ENCODE measurements around the gene KSR1. TPM values are rescaled to one million over a fixed set of nuclear protein-coding genes. Genes with fewer than 3 reads are reported as not detected.

Gene KSR1
- total RNA-seq, 1 experiment from 2014 or later: 4.5 TPM

GRCh38 chr17:27541301-27542023 lies 85.2 kb downstream of the KSR1 start:
- no TSS peak for BruUV-seq (replicated peaks)
- TF ChIP-seq, protein P1, sequence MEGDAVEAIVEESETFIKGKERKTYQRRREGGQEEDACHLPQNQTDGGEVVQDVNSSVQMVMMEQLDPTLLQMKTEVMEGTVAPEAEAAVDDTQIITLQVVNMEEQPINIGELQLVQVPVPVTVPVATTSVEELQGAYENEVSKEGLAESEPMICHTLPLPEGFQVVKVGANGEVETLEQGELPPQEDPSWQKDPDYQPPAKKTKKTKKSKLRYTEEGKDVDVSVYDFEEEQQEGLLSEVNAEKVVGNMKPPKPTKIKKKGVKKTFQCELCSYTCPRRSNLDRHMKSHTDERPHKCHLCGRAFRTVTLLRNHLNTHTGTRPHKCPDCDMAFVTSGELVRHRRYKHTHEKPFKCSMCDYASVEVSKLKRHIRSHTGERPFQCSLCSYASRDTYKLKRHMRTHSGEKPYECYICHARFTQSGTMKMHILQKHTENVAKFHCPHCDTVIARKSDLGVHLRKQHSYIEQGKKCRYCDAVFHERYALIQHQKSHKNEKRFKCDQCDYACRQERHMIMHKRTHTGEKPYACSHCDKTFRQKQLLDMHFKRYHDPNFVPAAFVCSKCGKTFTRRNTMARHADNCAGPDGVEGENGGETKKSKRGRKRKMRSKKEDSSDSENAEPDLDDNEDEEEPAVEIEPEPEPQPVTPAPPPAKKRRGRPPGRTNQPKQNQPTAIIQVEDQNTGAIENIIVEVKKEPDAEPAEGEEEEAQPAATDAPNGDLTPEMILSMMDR (IDR thresholded peaks at IDR 0.05; ENCODE audit: unreplicated experiment): no peak
- Mint-ChIP-seq H3K4me3 (ENCODE audit: low read depth, unreplicated experiment) (no peak overlapping the region), H3K4me1 (ENCODE audit: low read depth, unreplicated experiment) (no peaks in the 10 kb centered on the region), H3K9me3 (ENCODE audit: low read depth, unreplicated experiment) (no peaks in the 10 kb centered on the region), H3K36me3 (ENCODE audit: insufficient read depth, unreplicated experiment) (no peaks in the 10 kb centered on the region), H3K27ac (ENCODE audit: unreplicated experiment) (no peak overlapping the region), H3K27me3 (ENCODE audit: unreplicated experiment) (peaks cover 24% of the 10 kb centered on the region)
- intact Hi-C loops (cut with micrococcal nuclease; ENCODE audit: unreplicated experiment): no loop called here
- CTCF ChIA-PET: no interaction called here
- no peak for DNase-seq

GRCh38 chr17:27542841-27543463 lies 86.7 kb downstream of the KSR1 start:
- Mint-ChIP-seq H3K4me1 (ENCODE audit: low read depth, unreplicated experiment) (no peaks in the 10 kb centered on the region), H3K9me3 (ENCODE audit: low read depth, unreplicated experiment) (no peaks in the 10 kb centered on the region), H3K27me3 (ENCODE audit: unreplicated experiment) (peaks cover 24% of the 10 kb centered on the region), H3K4me3 (ENCODE audit: low read depth, unreplicated experiment) (no peak overlapping the region), H3K36me3 (ENCODE audit: insufficient read depth, unreplicated experiment) (no peaks in the 10 kb centered on the region), H3K27ac (ENCODE audit: unreplicated experiment) (no peak overlapping the region)
- intact Hi-C loops (cut with micrococcal nuclease; ENCODE audit: unreplicated experiment): no loop called here
- BruUV-seq (replicated peaks): no TSS peak
- TF ChIP-seq, protein P1 (IDR thresholded peaks at IDR 0.05; ENCODE audit: unreplicated experiment): no peak
- CTCF ChIA-PET: interaction anchor here (0.5 to 0.7 kb wide), 2 partner anchors 317 to 619 kb away, joined by 3 read pairs; no protein-coding TSS in a partner anchor
- no peak for DNase-seq

- H3K27me3 Mint-ChIP-seq (ENCODE audit: unreplicated experiment): peaks cover 24% of the 10 kb centered on the region
- no peak for DNase-seq
- no peaks in the 10 kb centered on the region for H3K9me3 Mint-ChIP-seq (ENCODE audit: low read depth, unreplicated experiment)
- H3K4me1 Mint-ChIP-seq (ENCODE audit: low read depth, unreplicated experiment): no peaks in the 10 kb centered on the region
- no TSS peak for BruUV-seq (replicated peaks)
- H3K36me3 Mint-ChIP-seq (ENCODE audit: insufficient read depth, unreplicated experiment): no peaks in the 10 kb centered on the region
- no peak overlapping the region for H3K27ac Mint-ChIP-seq (ENCODE audit: unreplicated experiment)
- intact Hi-C loops (cut with micrococcal nuclease; ENCODE audit: unreplicated experiment): no loop called here
- CTCF ChIA-PET: interaction anchor here (0.7 kb wide), 1 partner anchor 317 kb away, joined by 3 read pairs; no protein-coding TSS in a partner anchor
- TF ChIP-seq, protein P1 (IDR thresholded peaks at IDR 0.05; ENCODE audit: unreplicated experiment): no peak
- H3K4me3 Mint-ChIP-seq (ENCODE audit: low read depth, unreplicated experiment): no peak overlapping the region
These were observed 87.2 kb downstream of the KSR1 start for GRCh38 chr17:27543464-27543856.

DNA sequence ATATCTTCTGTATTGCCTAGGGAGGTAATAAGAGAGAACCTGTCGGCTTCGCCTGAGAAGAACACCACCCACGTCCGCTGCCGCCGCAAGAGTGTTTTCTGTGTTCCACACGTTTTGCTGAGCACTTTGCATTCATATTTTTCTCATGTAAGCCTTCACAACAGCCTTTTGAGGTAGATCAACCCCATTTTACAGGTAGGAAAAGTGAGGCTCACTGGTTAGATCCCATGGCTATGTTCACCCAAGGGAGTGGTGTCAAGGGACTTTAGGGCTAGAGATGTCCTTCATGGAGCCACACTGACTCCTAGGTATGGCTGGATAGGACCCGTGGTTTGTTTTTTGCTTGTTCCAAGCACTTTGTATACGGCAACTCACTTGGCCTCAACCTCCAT lies 87.7 kb downstream of the KSR1 start:
- BruUV-seq (replicated peaks): no TSS peak
- Mint-ChIP-seq H3K4me1 (ENCODE audit: low read depth, unreplicated experiment) (no peaks in the 10 kb centered on the region), H3K27me3 (ENCODE audit: unreplicated experiment) (peaks cover 24% of the 10 kb centered on the region), H3K9me3 (ENCODE audit: low read depth, unreplicated experiment) (no peaks in the 10 kb centered on the region), H3K36me3 (ENCODE audit: insufficient read depth, unreplicated experiment) (no peaks in the 10 kb centered on the region), H3K4me3 (ENCODE audit: low read depth, unreplicated experiment) (no peak overlapping the region), H3K27ac (ENCODE audit: unreplicated experiment) (no peak overlapping the region)
- intact Hi-C loops (cut with micrococcal nuclease; ENCODE audit: unreplicated experiment): no loop called here
- CTCF ChIA-PET: no interaction called here
- TF ChIP-seq, protein P1 (IDR thresholded peaks at IDR 0.05; ENCODE audit: unreplicated experiment): no peak
- DNase-seq: no peak
